ENCODE data around the gene KLHL29. TPM values are rescaled to one million over a fixed set of nuclear protein-coding genes. Genes with fewer than 3 reads are reported as not detected.

KLHL29 gene
- total and polyA plus RNA-seq, 8 donors = 1.8 to 10.5 (median 2.8) TPM

- Histone ChIP-seq H3K9me3 (no peaks in the 10 kb centered on the region), H3K36me3 (no peaks in the 10 kb centered on the region), H3K27ac (no peak overlapping the region), H3K4me3 (no peak overlapping the region), H3K27me3 (peaks cover 0 to 20% of the 10 kb centered on the region in 2 donors), H3K4me1 (no peaks in the 10 kb centered on the region)
- ATAC-seq (peak; percentile 36), DNase-seq (no peak)
- intact Hi-C loops (cut with DNase I) = no loop called here
- TF ChIP-seq CTCF (IDR thresholded peaks at IDR 0.05) = peak in 1 of 2 donors; percentile 20
Observed at GRCh38 chr2:23460228-23460627, 75.2 kb downstream of the KLHL29 start.

GRCh38 chr2:23460993-23461392 lies 76.0 kb downstream of the KLHL29 start:
- no peak overlapping the region for H3K27ac ChIP-seq
- no peak for ATAC-seq
- intact Hi-C loops (cut with DNase I) = no loop called here
- TF ChIP-seq CTCF (IDR thresholded peaks at IDR 0.05) = no peak
- H3K4me3 ChIP-seq = no peak overlapping the region
- H3K36me3 ChIP-seq = no peaks in the 10 kb centered on the region
- DNase-seq = no peak
- peaks cover 0 to 27% of the 10 kb centered on the region in 2 donors for H3K27me3 ChIP-seq
- no peaks in the 10 kb centered on the region for H3K9me3 ChIP-seq
- no peaks in the 10 kb centered on the region for H3K4me1 ChIP-seq

GRCh38 chr2:23464156-23464555 lies 79.2 kb downstream of the KLHL29 start:
- H3K4me3 ChIP-seq = no peak overlapping the region

GRCh38 chr2:23464905-23465537 lies 80.0 kb downstream of the KLHL29 start:
- Histone ChIP-seq H3K27me3 (peaks cover 0 to 34% of the 10 kb centered on the region in 2 donors), H3K27ac (no peak overlapping the region), H3K9me3 (no peaks in the 10 kb centered on the region), H3K4me3 (no peak overlapping the region), H3K4me1 (no peaks in the 10 kb centered on the region), H3K36me3 (no peaks in the 10 kb centered on the region)
- intact Hi-C loops (cut with DNase I) = no loop called here
- DNase-seq = no peak
- TF ChIP-seq CTCF (IDR thresholded peaks at IDR 0.05) = no peak
- ATAC-seq = no peak

More at GRCh38 chr2:23464156-23464555, 79.2 kb downstream of the KLHL29 start:
- no peak for ATAC-seq
- no peak for DNase-seq
- TF ChIP-seq CTCF (IDR thresholded peaks at IDR 0.05) = no peak
- H3K9me3 ChIP-seq = no peaks in the 10 kb centered on the region
- H3K27ac ChIP-seq = no peak overlapping the region
- H3K36me3 ChIP-seq = no peaks in the 10 kb centered on the region
- no peaks in the 10 kb centered on the region for H3K4me1 ChIP-seq
- H3K27me3 ChIP-seq = peaks cover 0 to 34% of the 10 kb centered on the region in 2 donors
- intact Hi-C loops (cut with DNase I) = no loop called here

GRCh38 chr2:23465936-23466335 lies 81.0 kb downstream of the KLHL29 start:
- Histone ChIP-seq H3K4me1 (no peaks in the 10 kb centered on the region), H3K4me3 (no peak overlapping the region), H3K36me3 (no peaks in the 10 kb centered on the region), H3K27ac (no peak overlapping the region), H3K9me3 (no peaks in the 10 kb centered on the region), H3K27me3 (peaks cover 0 to 37% of the 10 kb centered on the region in 2 donors)
- TF ChIP-seq CTCF (IDR thresholded peaks at IDR 0.05) = no peak
- intact Hi-C loops (cut with DNase I) = no loop called here
- ATAC-seq = no peak
- DNase-seq = no peak
